ENCODE measurements around the gene DPYD.
A peak's percentile ranks its signal among the peaks of the same experiment; 100 is the strongest.

The DPYD gene

GRCh38 chr1:97886199-97886598, 34.6 kb downstream of the DPYD start:
- Histone ChIP-seq H3K9ac (no peak overlapping the region), H3K36me3 (no peaks in the 10 kb centered on the region), H4K20me1 (no peaks in the 10 kb centered on the region), H3K4me2 (no peak overlapping the region), H3K27ac (no peak overlapping the region), H3K4me3 (no peak overlapping the region), H3K27me3 (no peaks in the 10 kb centered on the region), H3K4me1 (no peaks in the 10 kb centered on the region), H3K9me3 (peaks cover 15% of the 10 kb centered on the region; the same call in 1 of the 2 replicates)
- TF ChIP-seq Cebpa-rat (IDR thresholded peaks at IDR 0.05), result no peak

GRCh38 chr1:97883823-97884222, 37.0 kb downstream of the DPYD start:
- Histone ChIP-seq H3K4me3 (no peak overlapping the region), H3K27me3 (no peaks in the 10 kb centered on the region), H3K9ac (no peak overlapping the region), H3K9me3 (peaks cover 11% of the 10 kb centered on the region; the same call in 1 of the 2 replicates), H4K20me1 (no peaks in the 10 kb centered on the region), H3K27ac (no peak overlapping the region), H3K36me3 (no peaks in the 10 kb centered on the region), H3K4me2 (no peak overlapping the region), H3K4me1 (no peaks in the 10 kb centered on the region; the same call in 1 of the 2 replicates)
- no peak for TF ChIP-seq Cebpa-rat (IDR thresholded peaks at IDR 0.05)

DNA sequence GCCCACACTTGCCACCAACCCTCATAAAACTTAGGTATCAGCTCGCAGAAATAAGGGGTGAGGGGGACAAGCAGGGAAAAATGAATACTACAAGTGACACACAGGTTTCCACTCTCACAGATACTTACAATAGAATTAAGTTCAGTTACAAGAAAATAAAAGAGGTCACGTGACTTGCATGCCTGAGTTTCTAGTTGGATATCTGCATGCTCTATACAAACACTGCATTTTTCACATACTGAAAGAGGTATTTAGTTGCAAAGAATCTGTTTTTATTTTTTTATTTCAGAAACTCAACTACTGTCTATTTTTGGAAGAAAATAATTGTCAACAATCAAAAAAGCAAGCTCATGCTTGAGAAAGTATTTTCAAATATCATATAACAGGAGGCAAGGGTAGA, 43.5 kb downstream of the DPYD start:
- Histone ChIP-seq H3K4me2 (no peak overlapping the region), H3K36me3 (no peaks in the 10 kb centered on the region), H4K20me1 (no peaks in the 10 kb centered on the region), H3K4me3 (no peak overlapping the region), H3K27me3 (no peaks in the 10 kb centered on the region), H3K9me3 (no peaks in the 10 kb centered on the region), H3K9ac (no peak overlapping the region), H3K27ac (no peak overlapping the region), H3K4me1 (no peaks in the 10 kb centered on the region; the same call in 1 of the 2 replicates)
- TF ChIP-seq Cebpa-rat (IDR thresholded peaks at IDR 0.05), result no peak

DNA sequence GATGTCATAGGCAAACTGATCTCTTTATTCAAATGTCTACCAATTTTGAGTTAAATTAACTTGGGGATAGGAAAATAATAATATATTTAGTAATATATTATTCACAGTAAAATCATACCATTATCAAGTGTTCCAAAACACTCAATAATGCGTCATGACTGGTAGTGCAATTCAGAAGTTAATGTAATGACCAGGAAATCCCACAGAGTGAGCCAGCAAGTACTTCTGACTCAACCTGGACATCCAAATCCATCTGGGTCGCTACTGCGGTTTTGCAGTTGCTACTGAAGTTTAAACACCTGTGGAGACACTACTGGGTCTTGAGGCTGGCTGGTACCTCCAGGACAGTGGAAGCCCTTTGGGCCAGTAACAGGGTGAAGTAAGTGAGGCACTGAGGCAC, 44.8 kb downstream of the DPYD start:
- Histone ChIP-seq H4K20me1 (no peaks in the 10 kb centered on the region), H3K4me3 (no peak overlapping the region), H3K4me1 (no peaks in the 10 kb centered on the region; the same call in 1 of the 2 replicates)

GRCh38 chr1:97870589-97870988, 50.2 kb downstream of the DPYD start:
- H3K27me3 ChIP-seq, result no peaks in the 10 kb centered on the region
- no peaks in the 10 kb centered on the region for H3K36me3 ChIP-seq
- no peaks in the 10 kb centered on the region for H4K20me1 ChIP-seq
- no peaks in the 10 kb centered on the region for H3K4me1 ChIP-seq
- H3K4me3 ChIP-seq, result no peak overlapping the region
- no peak overlapping the region for H3K27ac ChIP-seq
- no peak overlapping the region for H3K9ac ChIP-seq
- no peak overlapping the region for H3K4me2 ChIP-seq
- no peaks in the 10 kb centered on the region for H3K9me3 ChIP-seq
- TF ChIP-seq Cebpa-rat (IDR thresholded peaks at IDR 0.05), result no peak

More for the DNA sequence above, 44.8 kb downstream of the DPYD start:
- TF ChIP-seq Cebpa-rat (IDR thresholded peaks at IDR 0.05), result no peak
- Histone ChIP-seq H3K9ac (no peak overlapping the region), H3K27ac (no peak overlapping the region), H3K27me3 (no peaks in the 10 kb centered on the region), H3K4me2 (no peak overlapping the region), H3K36me3 (no peaks in the 10 kb centered on the region), H3K9me3 (no peaks in the 10 kb centered on the region)

DNA sequence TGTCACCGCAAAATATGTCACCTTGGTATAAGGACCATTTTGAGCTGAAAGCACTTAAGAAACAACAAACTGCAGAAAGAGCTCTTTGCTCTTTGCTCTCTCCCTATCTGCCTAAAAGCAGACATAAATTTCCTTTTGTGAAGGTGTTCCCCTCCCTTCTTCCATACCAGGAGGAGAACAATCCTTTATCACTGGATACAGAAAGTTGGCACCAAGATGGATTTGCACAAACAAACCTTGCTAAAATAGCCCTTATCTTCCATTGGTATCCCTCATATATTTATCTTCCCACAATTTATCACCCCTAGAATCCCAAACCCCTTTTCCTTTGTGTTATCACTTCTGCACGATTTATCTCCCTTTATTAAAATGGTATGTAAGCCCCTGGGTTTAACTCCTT, 51.4 kb downstream of the DPYD start:
- Histone ChIP-seq H3K27me3 (no peaks in the 10 kb centered on the region), H3K36me3 (no peaks in the 10 kb centered on the region), H3K27ac (no peak overlapping the region), H3K4me1 (peaks cover 3% of the 10 kb centered on the region; the same call in 1 of the 2 replicates), H3K9ac (no peak overlapping the region), H4K20me1 (no peaks in the 10 kb centered on the region), H3K9me3 (no peaks in the 10 kb centered on the region), H3K4me2 (no peak overlapping the region), H3K4me3 (no peak overlapping the region)
- TF ChIP-seq Cebpa-rat (IDR thresholded peaks at IDR 0.05), result no peak

DNA sequence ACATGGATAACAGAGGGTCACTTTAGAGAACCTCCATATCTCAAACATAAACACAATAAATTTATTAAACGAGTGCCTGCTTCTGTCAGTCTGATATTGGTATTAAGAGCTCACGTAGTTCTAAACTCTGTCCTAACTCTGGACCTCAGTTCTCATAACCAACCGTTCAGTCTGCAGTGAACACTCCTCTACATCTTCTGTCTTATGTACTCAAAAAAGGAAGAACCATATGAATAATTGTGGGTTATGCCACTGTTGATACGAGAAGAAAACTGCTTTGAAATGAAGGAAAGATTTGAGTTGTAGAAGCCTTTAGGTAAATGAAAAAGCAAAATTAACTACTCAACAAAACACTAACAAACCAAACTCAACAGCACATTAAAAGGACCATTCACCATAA, 53.7 kb downstream of the DPYD start:
- TF ChIP-seq Cebpa-rat (IDR thresholded peaks at IDR 0.05), result no peak
- Histone ChIP-seq H3K36me3 (no peaks in the 10 kb centered on the region), H3K4me2 (no peak overlapping the region), H3K4me3 (no peak overlapping the region), H4K20me1 (no peaks in the 10 kb centered on the region), H3K9me3 (no peaks in the 10 kb centered on the region), H3K27ac (no peak overlapping the region), H3K9ac (no peak overlapping the region), H3K27me3 (no peaks in the 10 kb centered on the region), H3K4me1 (peaks cover 3% of the 10 kb centered on the region; the same call in 1 of the 2 replicates)

DNA sequence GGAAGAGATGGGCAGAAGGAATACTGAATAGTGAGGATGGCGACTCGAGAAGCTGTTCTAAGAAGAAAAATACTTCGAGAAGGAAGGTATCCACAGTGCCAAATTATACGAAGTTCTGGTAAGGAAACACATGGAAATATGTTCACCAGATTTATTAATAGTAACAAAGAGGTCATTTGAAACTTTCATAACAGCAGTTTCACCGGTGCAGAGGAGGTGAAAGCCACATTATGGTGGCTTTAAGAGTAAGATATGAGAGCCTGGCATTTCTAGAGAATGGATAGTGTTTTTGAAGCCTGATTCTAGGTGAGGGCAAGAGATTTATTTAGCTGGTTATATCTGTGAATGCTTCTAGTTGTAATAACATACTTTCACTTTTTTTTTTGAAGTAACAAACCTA, 56.2 kb downstream of the DPYD start:
- Histone ChIP-seq H3K4me2 (peak overlapping the region; percentile 12; the same call in 1 of the 2 replicates), H3K4me3 (no peak overlapping the region), H3K9ac (no peak overlapping the region), H3K27ac (no peak overlapping the region), H4K20me1 (no peaks in the 10 kb centered on the region), H3K36me3 (no peaks in the 10 kb centered on the region), H3K4me1 (peaks cover 3% of the 10 kb centered on the region; the same call in 1 of the 2 replicates), H3K27me3 (no peaks in the 10 kb centered on the region), H3K9me3 (no peaks in the 10 kb centered on the region)
- TF ChIP-seq Cebpa-rat (IDR thresholded peaks at IDR 0.05), result no peak

- Histone ChIP-seq H3K4me2 (no peak overlapping the region), H3K4me3 (no peak overlapping the region), H3K27me3 (no peaks in the 10 kb centered on the region), H4K20me1 (no peaks in the 10 kb centered on the region), H3K36me3 (no peaks in the 10 kb centered on the region), H3K4me1 (peaks cover 10% of the 10 kb centered on the region; the same call in 1 of the 2 replicates), H3K9me3 (no peaks in the 10 kb centered on the region), H3K27ac (no peak overlapping the region), H3K9ac (no peak overlapping the region)
- TF ChIP-seq Cebpa-rat (IDR thresholded peaks at IDR 0.05), result no peak
These were observed 67.6 kb downstream of the DPYD start for GRCh38 chr1:97853221-97853620.

DNA sequence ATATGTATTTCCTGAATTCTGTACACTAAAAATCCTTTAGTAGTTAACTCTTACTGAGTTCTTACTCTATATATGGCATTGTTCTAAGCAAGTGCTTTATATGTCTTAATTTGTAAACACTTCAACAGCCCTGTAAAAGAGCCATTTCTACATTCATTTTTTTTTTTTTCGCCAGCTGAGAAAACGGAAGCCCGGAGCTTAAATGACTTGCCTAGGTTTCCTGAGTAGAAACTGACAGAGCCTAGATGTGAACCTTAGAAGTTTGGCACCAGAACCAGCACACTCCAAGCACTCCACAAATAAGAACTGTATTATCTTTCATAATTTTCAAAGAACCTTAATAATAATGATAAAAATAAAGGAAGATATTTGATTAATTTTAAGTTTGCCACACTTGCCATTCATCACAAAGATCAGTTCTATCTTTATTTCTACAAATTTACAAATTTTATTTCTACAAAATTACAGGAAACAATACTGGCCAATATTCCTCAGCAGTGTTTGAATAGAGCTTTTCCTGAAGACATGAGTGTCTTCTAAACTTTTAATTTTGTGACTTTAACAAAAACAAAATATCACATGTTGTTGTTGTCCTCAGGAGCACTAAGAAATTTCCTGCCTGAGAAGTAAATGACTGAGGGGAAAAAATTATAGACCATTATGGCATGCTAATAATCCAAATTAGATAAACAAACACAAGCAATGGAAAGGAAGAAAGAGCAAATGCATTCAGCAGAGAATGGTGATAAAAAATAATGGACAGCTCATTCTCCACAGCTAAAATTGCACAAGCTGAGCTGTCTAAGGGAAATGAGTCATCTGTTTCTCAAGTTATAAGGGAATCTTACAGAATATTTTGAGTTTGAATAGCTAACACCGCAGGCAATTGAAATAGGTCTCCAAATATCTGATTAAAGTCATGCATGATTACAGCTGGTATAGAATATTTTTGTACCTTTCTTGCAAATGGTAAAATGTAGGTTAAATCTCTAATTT, 71.2 kb downstream of the DPYD start:
- Histone ChIP-seq H3K36me3 (peaks cover 14% of the 10 kb centered on the region; the same call in 1 of the 2 replicates), H3K27ac (no peak overlapping the region)

More for the DNA sequence above, 71.2 kb downstream of the DPYD start:
- H3K27me3 ChIP-seq, result no peaks in the 10 kb centered on the region
- H3K9ac ChIP-seq, result no peak overlapping the region
- no peak for TF ChIP-seq Cebpa-rat (IDR thresholded peaks at IDR 0.05)
- H3K9me3 ChIP-seq, result peaks cover 17% of the 10 kb centered on the region
- H3K4me3 ChIP-seq, result no peak overlapping the region
- H3K4me2 ChIP-seq, result peak overlapping the region; percentile 19; the same call in 1 of the 2 replicates
- no peaks in the 10 kb centered on the region for H4K20me1 ChIP-seq
- peaks cover 13% of the 10 kb centered on the region; the same call in 1 of the 2 replicates for H3K4me1 ChIP-seq
